K562 (cell line): ENCODE data around the gene TMEM132D. TPM values are rescaled to one million over a fixed set of nuclear protein-coding genes. Genes with fewer than 3 reads are reported as not detected.

Source experiments
- ATAC-seq: fragments of 200-7000 bp; cut with Tn5 transposase; 3 replicates; pipeline ENCODE4 v1.9.1; 2020; ENCODE audit warnings: moderate library complexity
- BruUV-seq: library from RNA; stranded (reverse); fragments of 400-500 nt; replicated peaks from 2 replicates; lab custom pipeline; 2021; lab: Mats Ljungman, UMichigan
- CTCF ChIA-PET: fragments of 300-600 bp; formaldehyde crosslinking; extraction: SDS; loops from one replicate; lab custom pipeline; 2021; ENCODE audit warnings: low intra/inter-chr PET ratio; lab: Yijun Ruan, JAX
- POLR2A ChIA-PET: fragments of 300-600, 350-650 bp; sonication (Branson Sonifier 250); formaldehyde crosslinking; extraction: SDS; loops from one replicate; lab custom pipeline; 2021; ENCODE audit warnings: antibody characterized with exemption, inconsistent platforms; lab: Yijun Ruan, JAX
- DNase-seq, 4 experiments: peaks; one replicate each; pipeline versions ENCODE4 v3.0.0 to v3.0.0-alpha.2; 2011 to 2018; ENCODE audit warnings: low spot score in 3 of 4, mixed read lengths in 3 of 4; ENCODE audit errors: extremely low read depth in 1 of 4
- FAIRE-seq: peaks from 2 replicates; lab custom pipeline; 2011; peaks lifted over from hg19 to GRCh38; lab: Jason Lieb, UNC
- H2AFZ ChIP-seq: 2 replicates; pipeline ENCODE4 v1.6.0; 2011; ENCODE audit warnings: low read depth, low read length, control low read depth, inconsistent platforms
- H3K27ac ChIP-seq: fragments of 200-600 bp; 3 replicates; pipeline ENCODE4 v1.8.0; 2011; ENCODE audit warnings: low read depth, mild to moderate bottlenecking, control low read depth, inconsistent platforms, low read length, moderate library complexity, mixed read lengths; ENCODE audit errors: extremely low read depth
- H3K27me3 ChIP-seq, 2 experiments: fragments of 300-600 bp in 1 of 2; 2 replicates in 1 of 2; 3 replicates in 1 of 2; pipeline versions ENCODE4 v1.6.0 to v1.8.0; 2011; ENCODE audit warnings: inconsistent platforms in 2 of 2, low read length in 2 of 2, mild to moderate bottlenecking in 1 of 2, mixed read lengths in 1 of 2, moderate library complexity in 1 of 2; ENCODE audit not compliant: control insufficient read depth in 2 of 2, insufficient read depth in 2 of 2
- H3K36me3 ChIP-seq: fragments of 300-600 bp; 3 replicates; pipeline ENCODE4 v1.8.0; 2011; ENCODE audit warnings: mild to moderate bottlenecking, low read length, inconsistent platforms; ENCODE audit not compliant: control insufficient read depth, insufficient read depth
- H3K4me1 ChIP-seq, 2 experiments: fragments of 200-600 bp in 1 of 2; replicated peaks in 1 of 2; 2 replicates in 1 of 2; 3 replicates in 1 of 2; pipeline versions ENCODE4 v1.5.1 to v1.8.0; 2011; ENCODE audit warnings: inconsistent platforms in 2 of 2, low read length in 2 of 2, mild to moderate bottlenecking in 1 of 2, mixed read lengths in 1 of 2, moderate library complexity in 1 of 2; ENCODE audit not compliant: control insufficient read depth in 2 of 2, insufficient read depth in 2 of 2
- H3K4me2 ChIP-seq: 2 replicates; pipeline ENCODE4 v1.6.1; 2011; ENCODE audit warnings: low read length, control low read depth, inconsistent platforms, mixed read lengths; ENCODE audit not compliant: insufficient read depth
- H3K4me3 ChIP-seq: fragments of 200-600 bp; sonication (generic), shearing (Covaris generic); 2 replicates; pipeline ENCODE4 v1.5.1; 2016; ENCODE audit warnings: control low read depth, inconsistent platforms
- H3K79me2 ChIP-seq: fragments of 200-600 bp; 3 replicates; pipeline ENCODE4 v1.8.0; 2011; ENCODE audit warnings: low read length, inconsistent platforms; ENCODE audit not compliant: control insufficient read depth, insufficient read depth
- H3K9ac ChIP-seq, 2 experiments: 2 replicates each; pipeline versions ENCODE4 v1.6.0 to v1.6.1; 2011; ENCODE audit warnings: low read depth in 2 of 2, low read length in 2 of 2, control low read depth in 1 of 2, inconsistent platforms in 1 of 2, mild to moderate bottlenecking in 1 of 2, mixed read lengths in 1 of 2; ENCODE audit not compliant: insufficient read depth in 1 of 2
- H3K9me1 ChIP-seq: one replicate; pipeline ENCODE4 v1.6.0; 2011; ENCODE audit warnings: inconsistent platforms, mild to moderate bottlenecking, low read length, moderate library complexity; ENCODE audit not compliant: control insufficient read depth, insufficient read depth
- H3K9me3 ChIP-seq: replicated peaks from 2 replicates; pipeline ENCODE4 v1.5.1; 2011; ENCODE audit warnings: low read depth, low read length, inconsistent platforms; ENCODE audit not compliant: control insufficient read depth, insufficient read depth
- H4K20me1 ChIP-seq: replicated peaks from 2 replicates; pipeline ENCODE4 v1.6.1; 2011; ENCODE audit warnings: low read length, inconsistent platforms, mixed read lengths; ENCODE audit not compliant: control insufficient read depth, insufficient read depth
- EHMT2 ChIP-seq: fragments of 450-650 bp; IDR thresholded peaks from 2 replicates; pipeline ENCODE4 v1.6.1; 2018; ENCODE audit warnings: antibody characterized with exemption
- KLF13 ChIP-seq: fragments of 450-650 bp; IDR thresholded peaks from 2 replicates; pipeline ENCODE4 v1.6.1; 2016; ENCODE audit warnings: missing genetic modification characterization, low read depth, mild to moderate bottlenecking, missing compliant biosample characterization, moderate library complexity, borderline replicate concordance
- MBD2 ChIP-seq: sonication (generic); IDR thresholded peaks from 2 replicates; pipeline ENCODE4 v1.6.1; 2016; ENCODE audit warnings: low read depth, borderline replicate concordance
- MXI1 ChIP-seq: IDR thresholded peaks from 2 replicates; pipeline ENCODE4 v1.6.1; 2011; ENCODE audit warnings: low read depth, mild to moderate bottlenecking, improper control_type of control experiment, low read length
- POLR2A ChIP-seq: fragments of 450-650 bp; conservative IDR thresholded peaks from 2 replicates; pipeline ENCODE4 v1.6.1; 2016
- POLR3G ChIP-seq: IDR thresholded peaks from 2 replicates; pipeline ENCODE4 v1.6.1; 2011; ENCODE audit not compliant: insufficient read length, insufficient replicate concordance; ENCODE audit errors: extremely low read depth
- SMAD2 ChIP-seq: fragments of 150-350 bp; IDR thresholded peaks from 2 replicates; pipeline ENCODE4 v1.6.1; 2014; ENCODE audit warnings: low read depth, mild to moderate bottlenecking, low read length
- ZNF140 ChIP-seq: fragments of 250-450 bp; sonication (Bioruptor Pico); IDR thresholded peaks from 2 replicates; pipeline ENCODE4 v1.8.0; 2021; ENCODE audit warnings: moderate library complexity, mild to moderate bottlenecking, inconsistent platforms
- ZNF165 ChIP-seq: fragments of 250-450 bp; sonication (Bioruptor Pico); IDR thresholded peaks from 2 replicates; pipeline ENCODE4 v1.4.0; 2020; ENCODE audit warnings: borderline replicate concordance
- ZNF324 ChIP-seq: fragments of 250-450 bp; sonication (Bioruptor Pico); IDR thresholded peaks from 2 replicates; pipeline ENCODE4 v1.4.0; 2020; ENCODE audit warnings: mild to moderate bottlenecking
- ZNF445 ChIP-seq: fragments of 250-450 bp; sonication (Bioruptor Pico); IDR thresholded peaks from 2 replicates; pipeline ENCODE4 v1.4.0; 2020; ENCODE audit warnings: low read depth, mild to moderate bottlenecking, moderate library complexity
- WGBS: fragments of 100-300 bp; shearing (Covaris generic); methylation state at CpG from one replicate; pipeline ENCODE4 v1.1.6; 2016; ENCODE audit warnings: low coverage, mixed read lengths; ENCODE audit not compliant: insufficient coverage; ENCODE audit errors: missing lambda C conversion rate; 5-methylcytosine and 5-hydroxymethylcytosine counted together
- in situ Hi-C: fragments of 300-500 bp; cut with MboI; formaldehyde crosslinking; loops from 4 replicates; pipeline ENCODE4 v1.15.0; 2018; ENCODE audit warnings: inconsistent platforms, mixed read lengths
- intact Hi-C: fragments of 100-400 bp; cut with micrococcal nuclease; formaldehyde crosslinking; loops from 2 replicates; pipeline ENCODE4 v1.14.2; 2022
- polyA plus RNA-seq, 8 experiments: library from polyadenylated mRNA; depleted of rRNA in 4 of 8; stranded (reverse) in 5 of 8; unstranded in 3 of 8; fragments of >200 nt; fragmentation: Nextera tagmentation in 2 of 8; fragmentation: Illumina TruSeq in 1 of 8; extraction: Ambion mirVana in 2 of 8; extraction: Trizol in 1 of 8; gene quantifications; 2 replicates each; pipeline versions ENCODE4 v1.2.1 to v1.2.3, GENCODE V29; 2011 to 2014; ENCODE audit warnings: inconsistent platforms in 1 of 8, missing spikeins in 1 of 8
- total RNA-seq, 7 experiments: library from RNA; depleted of rRNA in 6 of 7; stranded (reverse); fragments of >200 nt in 6 of 7; fragmentation: Illumina TruSeq in 2 of 7; extraction: Trizol in 2 of 7; gene quantifications; 2 replicates each; pipeline versions ENCODE4 v1.2.1 to v1.2.3, GENCODE V29; 2011 to 2021; ENCODE audit warnings: low replicate concordance in 1 of 7
- TF ChIP-seq, protein P1 (sequence below), 2 experiments: fragments of 200-800 bp in 1 of 2; sonication (Bioruptor generic) in 1 of 2; sonication (generic) in 1 of 2; formaldehyde crosslinking in 1 of 2; IDR thresholded peaks in 1 of 2; conservative IDR thresholded peaks in 1 of 2; 2 replicates each; pipeline versions ENCODE4 v1.5.0 to v1.6.1; 2016 to 2020; ENCODE audit warnings: missing compliant biosample characterization in 1 of 2, missing genetic modification characterization in 1 of 2, missing genetic modification reagents in 1 of 2

TMEM132D gene
- total and polyA plus RNA-seq, 9 of the 15 experiments (the other 6 are each of a cell fraction or from before 2014, with no cell fraction given), result not detected

DNA sequence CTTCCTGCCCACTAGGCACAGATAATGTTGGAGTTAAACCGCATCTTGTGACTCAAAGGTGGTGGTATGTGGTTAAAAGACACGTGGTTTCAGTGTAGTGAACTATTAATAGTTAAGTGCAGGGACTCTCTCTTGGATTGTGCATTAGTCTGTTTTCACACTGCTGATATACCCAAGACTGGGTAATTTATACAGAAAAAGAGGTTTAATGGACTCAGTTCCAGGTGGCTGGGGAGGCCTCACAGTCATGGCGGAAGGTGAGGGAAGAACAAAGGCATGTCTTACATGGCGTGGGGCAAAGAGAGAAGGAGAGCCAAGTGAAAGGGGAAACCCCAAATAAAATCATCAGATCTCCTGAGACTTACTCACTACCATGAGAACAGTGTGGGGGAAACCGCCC is 688.3 kb downstream of the TMEM132D start:
- DNase-seq (no peak), ATAC-seq (no peak), FAIRE-seq (no peak)
- Histone ChIP-seq H3K4me1 (no peaks in the 10 kb centered on the region), H3K9me3 (no peaks in the 10 kb centered on the region), H3K9me1 (no peaks in the 10 kb centered on the region), H3K79me2 (no peaks in the 10 kb centered on the region), H3K9ac (no peak overlapping the region), H2AFZ (no peak overlapping the region), H3K36me3 (no peaks in the 10 kb centered on the region), H3K4me3 (no peak overlapping the region), H3K27ac (no peak overlapping the region), H4K20me1 (no peaks in the 10 kb centered on the region), H3K4me2 (no peak overlapping the region), H3K27me3 (no peaks in the 10 kb centered on the region)
- ChIA-PET POLR2A (no interaction called here), CTCF (no interaction called here)
- in situ Hi-C loops, result no loop called here
- WGBS, result 0% methylated on average over 5 of the region's 5 CpGs
- TF ChIP-seq, protein P1, sequence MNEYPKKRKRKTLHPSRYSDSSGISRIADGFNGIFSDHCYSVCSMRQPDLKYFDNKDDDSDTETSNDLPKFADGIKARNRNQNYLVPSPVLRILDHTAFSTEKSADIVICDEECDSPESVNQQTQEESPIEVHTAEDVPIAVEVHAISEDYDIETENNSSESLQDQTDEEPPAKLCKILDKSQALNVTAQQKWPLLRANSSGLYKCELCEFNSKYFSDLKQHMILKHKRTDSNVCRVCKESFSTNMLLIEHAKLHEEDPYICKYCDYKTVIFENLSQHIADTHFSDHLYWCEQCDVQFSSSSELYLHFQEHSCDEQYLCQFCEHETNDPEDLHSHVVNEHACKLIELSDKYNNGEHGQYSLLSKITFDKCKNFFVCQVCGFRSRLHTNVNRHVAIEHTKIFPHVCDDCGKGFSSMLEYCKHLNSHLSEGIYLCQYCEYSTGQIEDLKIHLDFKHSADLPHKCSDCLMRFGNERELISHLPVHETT (CRISPR knock-in tag; conservative IDR thresholded peaks at IDR 0.05 in 1 of 2, IDR thresholded peaks at IDR 0.05 in 1 of 2), result no peak
- no peak for TF ChIP-seq POLR3G
- TF ChIP-seq ZNF324 (CRISPR knock-in tag), result no peak
- no peak for TF ChIP-seq ZNF165 (CRISPR knock-in tag)
- no peak for TF ChIP-seq MBD2
- no peak for TF ChIP-seq POLR2A
- TF ChIP-seq KLF13 (tag), result no peak
- no peak for TF ChIP-seq ZNF445 (CRISPR knock-in tag)
- TF ChIP-seq EHMT2, result no peak
- TF ChIP-seq SMAD2, result no peak
- no peak for TF ChIP-seq MXI1
- TF ChIP-seq ZNF140 (CRISPR knock-in tag), result no peak
- BruUV-seq, result no TSS peak
- intact Hi-C loops, result no loop called here
